Stimulated activated CD8-positive, alpha-beta memory T cell treated with anti-CD3 and anti-CD28 coated beads, Interleukin-4, amount 100 ng/mL, for 24 hours (primary cell): ENCODE data around the gene TAS2R46.
"Not testable (repeated sequence)": the region's sequence is repeated elsewhere in the genome, so short reads cannot be mapped to it uniquely, and the experiment has no call there.

Source experiments
- DNase-seq: peaks from one replicate; pipeline ENCODE4 v3.0.0-alpha.2; 2020; ENCODE audit warnings: low read depth

TAS2R46 gene

GRCh38 chr12:11062194-11062593 lies at the start of gene TAS2R46:
TSS of gene TAS2R46 (minus strand) at chr12:11062294. CDS start at chr12:11062294, 0 bp downstream.
- not testable (repeated sequence) for DNase-seq

DNA sequence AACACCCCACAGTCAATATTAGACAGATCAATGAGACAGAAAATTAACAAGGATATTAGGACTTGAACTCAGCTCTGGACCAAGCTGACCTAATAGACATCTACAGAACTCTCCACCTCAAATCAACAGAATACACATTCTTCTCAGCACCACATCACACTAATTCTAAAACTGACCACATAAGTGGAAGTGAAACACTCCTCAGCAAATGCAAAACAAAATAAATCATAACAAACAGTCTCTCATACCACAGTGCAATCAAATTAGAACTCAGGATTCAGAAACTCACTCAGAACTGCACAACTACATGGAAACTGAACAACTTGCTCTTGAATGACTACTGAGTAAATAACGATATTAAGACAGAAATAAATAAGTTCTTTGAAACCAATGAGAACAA lies 49.1 kb upstream of the TAS2R46 start:
- not testable (repeated sequence) for DNase-seq

- DNase-seq: no peak
These were observed 46.8 kb upstream of the TAS2R46 start for GRCh38 chr12:11108862-11109261.

- DNase-seq: no peak
These were observed 45.6 kb upstream of the TAS2R46 start for GRCh38 chr12:11107719-11108118.

- no peak for DNase-seq
These were observed 44.2 kb upstream of the TAS2R46 start for GRCh38 chr12:11106288-11106687.

DNA sequence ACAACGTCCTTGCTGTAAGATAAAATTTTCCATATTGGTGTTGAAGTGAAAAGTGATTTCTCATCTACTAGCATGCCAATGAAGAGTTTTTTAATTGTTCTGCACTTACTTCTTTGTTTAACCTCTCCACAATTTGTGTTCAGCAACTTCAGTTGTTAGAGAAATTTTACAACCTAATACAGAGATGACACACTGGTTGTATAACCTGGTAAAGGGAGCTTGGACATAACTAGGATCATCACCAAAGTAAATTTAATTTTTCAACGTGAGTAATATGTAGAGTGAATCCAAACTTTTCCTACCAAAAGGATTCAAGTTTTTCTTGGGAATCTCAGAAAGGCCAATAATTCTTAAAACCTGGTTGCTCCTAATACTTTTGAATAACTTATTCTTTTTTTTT lies 43.5 kb upstream of the TAS2R46 start:
- no peak for DNase-seq

DNA sequence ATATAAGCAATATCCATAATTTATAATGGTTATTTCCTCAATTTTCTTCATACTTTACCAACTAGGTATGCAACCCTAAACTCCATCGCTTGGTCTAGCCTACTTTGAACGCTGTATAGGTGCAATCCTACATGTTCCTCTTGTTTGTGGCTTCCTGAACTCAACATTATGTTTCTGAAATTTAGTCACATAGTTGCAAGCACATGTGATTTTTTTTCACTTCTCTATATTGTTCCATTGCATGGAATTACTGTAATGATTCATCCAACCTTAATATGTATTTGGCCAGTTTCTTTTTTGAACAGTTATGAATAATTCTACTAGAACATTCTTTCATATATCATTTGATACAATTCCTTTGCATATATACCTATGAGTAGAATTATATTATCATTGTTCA lies 32.8 kb upstream of the TAS2R46 start:
- DNase-seq: not testable (repeated sequence)

- no peak for DNase-seq
These were observed 30.0 kb upstream of the TAS2R46 start, which contains the start of gene TAS2R43 for GRCh38 chr12:11092128-11092527. TSS of gene TAS2R43 (minus strand) at chr12:11092313. CDS start at chr12:11092229, 84 bp downstream.

GRCh38 chr12:11089246-11089645 lies 27.2 kb upstream of the TAS2R46 start:
- DNase-seq: no peak

- DNase-seq: no peak
These were observed 23.3 kb upstream of the TAS2R46 start for GRCh38 chr12:11085419-11085818.

DNA sequence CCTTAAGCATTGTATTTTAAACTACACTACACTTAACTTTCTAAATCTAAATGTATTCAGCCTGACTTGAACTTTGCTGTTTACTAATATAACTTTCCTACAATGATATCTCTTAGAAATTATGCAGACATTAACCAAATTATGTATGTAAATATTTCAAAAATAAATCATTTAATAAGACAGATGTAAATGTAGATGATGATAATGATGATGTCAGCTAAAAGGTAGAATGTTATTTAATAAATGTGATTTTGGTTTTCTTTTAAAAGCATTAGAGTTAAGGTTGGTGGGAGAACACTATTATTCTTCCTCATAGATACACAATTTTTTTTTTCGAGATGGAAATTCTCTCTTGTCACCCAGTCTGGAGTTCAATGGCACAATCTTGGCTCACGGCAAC lies 19.9 kb upstream of the TAS2R46 start:
- DNase-seq: no peak

DNA sequence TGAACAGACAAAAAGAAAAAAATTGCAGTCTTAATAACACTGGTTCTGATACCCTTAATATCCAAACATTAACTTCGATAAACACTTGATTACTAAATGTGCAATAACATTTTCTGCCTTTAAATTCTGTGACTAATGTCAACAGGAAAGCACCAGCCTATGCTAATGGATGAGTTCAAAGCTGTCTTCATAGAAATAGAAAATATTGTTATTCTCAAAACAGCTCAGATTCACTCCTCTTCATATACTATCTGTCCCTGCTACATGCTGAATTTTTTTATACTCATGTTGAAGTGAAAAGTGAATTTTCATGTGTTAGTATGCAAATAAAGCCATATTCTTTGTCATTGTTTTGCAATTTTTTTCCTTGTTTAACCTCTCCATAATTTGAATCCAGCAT lies 16.2 kb upstream of the TAS2R46 start:
- no peak for DNase-seq

DNA sequence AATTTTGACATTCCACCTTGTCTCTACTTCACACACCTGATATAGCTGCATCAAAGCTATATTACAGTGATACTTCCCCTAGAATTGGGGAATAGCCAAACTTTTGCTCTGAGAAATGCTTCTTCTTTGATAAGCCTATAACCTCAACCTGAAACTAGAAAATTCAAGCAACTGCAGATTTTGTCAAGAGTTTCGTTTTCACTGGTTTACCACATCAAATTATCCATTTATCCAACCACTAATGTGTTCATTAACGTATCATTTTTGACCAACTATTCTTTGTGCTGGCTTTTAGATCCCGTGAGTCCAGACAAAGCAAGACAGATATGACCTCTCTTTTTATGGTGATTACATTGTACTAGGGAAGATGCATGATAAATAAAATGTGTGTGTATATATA lies 13.5 kb upstream of the TAS2R46 start:
- no peak for DNase-seq

GRCh38 chr12:11071414-11071813 lies 9.3 kb upstream of the TAS2R46 start:
- DNase-seq: no peak

DNA sequence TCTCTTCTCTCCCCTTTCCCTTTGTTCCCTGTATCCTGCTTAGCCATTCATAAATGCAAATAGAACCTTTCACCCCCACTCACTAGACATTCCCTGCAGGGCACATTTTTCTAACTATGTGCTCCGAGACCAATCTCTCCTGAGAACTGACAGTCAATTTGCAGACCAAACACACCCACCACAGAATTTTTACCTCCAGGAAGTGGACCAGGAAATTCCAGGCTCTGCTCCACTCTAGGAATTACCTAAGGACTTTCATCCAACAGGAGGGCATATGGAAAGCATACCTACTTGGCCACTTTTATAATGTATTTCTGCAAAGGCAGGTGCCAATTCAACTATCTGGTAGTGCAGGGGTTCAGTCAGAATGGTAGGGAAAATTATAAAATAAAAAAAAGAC lies 8.9 kb upstream of the TAS2R46 start:
- DNase-seq: no peak

GRCh38 chr12:11069854-11070365 lies 7.8 kb upstream of the TAS2R46 start:
- DNase-seq: no peak

- no peak for DNase-seq
These were observed 5.4 kb upstream of the TAS2R46 start for GRCh38 chr12:11067514-11067913.

DNA sequence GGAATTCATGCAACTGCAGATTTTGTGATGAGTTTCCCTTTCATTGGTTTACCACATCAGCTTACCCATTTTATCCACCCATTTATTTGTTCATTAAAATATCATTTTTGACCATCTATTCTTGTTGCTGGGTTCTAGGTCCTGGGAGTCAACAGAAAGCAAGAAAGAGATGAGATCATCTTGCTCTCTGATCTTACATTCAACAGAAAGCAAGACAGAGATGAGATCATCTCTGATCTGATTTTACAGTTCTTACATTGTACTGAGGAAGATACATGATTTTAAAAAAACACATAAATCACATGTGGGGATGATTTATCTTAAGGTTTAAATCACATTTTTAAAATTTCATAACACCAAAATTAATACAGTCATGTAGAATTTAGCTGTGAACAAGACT lies 2.3 kb downstream of the TAS2R46 start:
- DNase-seq: no peak

GRCh38 chr12:11059041-11059440 lies 3.1 kb downstream of the TAS2R46 start:
- DNase-seq: no peak

DNA sequence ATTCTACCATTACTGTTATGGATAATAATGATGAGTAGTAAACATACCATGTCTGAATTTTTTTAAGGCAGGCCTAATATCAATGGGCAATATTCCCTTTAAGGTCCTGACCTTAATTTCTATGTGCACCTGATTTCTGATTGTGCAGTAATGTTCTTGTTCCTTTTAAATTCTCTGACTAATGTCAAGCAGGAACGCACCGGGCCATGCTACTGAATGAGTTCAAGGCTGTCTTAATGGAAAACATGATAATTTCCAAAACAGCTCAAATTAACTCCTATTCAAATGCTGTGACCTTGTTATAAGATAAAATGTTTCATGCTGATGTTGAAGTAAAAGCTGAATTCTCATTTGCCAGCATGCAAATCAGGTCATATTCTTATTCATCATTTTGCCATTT lies 6.8 kb downstream of the TAS2R46 start:
- no peak for DNase-seq

- not testable (repeated sequence) for DNase-seq
These were observed 12.1 kb downstream of the TAS2R46 start for GRCh38 chr12:11049806-11050531.

DNA sequence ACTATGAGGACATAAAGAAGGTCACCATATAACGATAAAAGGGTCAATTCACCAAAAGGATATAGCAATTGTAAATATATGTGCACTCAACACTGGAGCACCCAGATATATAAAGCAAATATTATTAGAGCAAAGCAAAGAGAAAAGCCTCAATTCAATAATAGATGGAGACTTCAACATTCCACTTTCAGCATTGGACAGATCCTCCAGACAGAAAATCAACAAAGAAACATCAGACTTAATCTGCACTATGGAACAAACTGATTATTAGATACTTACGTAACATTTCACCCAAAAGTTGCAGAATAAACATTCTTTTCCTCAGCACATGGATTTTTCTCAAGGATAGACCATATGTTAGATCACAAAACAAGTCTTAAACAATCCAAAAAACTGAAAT lies 20.7 kb downstream of the TAS2R46 start:
- not testable (repeated sequence) for DNase-seq

- no peak for DNase-seq
These were observed 21.9 kb downstream of the TAS2R46 start for GRCh38 chr12:11040162-11040561.

DNA sequence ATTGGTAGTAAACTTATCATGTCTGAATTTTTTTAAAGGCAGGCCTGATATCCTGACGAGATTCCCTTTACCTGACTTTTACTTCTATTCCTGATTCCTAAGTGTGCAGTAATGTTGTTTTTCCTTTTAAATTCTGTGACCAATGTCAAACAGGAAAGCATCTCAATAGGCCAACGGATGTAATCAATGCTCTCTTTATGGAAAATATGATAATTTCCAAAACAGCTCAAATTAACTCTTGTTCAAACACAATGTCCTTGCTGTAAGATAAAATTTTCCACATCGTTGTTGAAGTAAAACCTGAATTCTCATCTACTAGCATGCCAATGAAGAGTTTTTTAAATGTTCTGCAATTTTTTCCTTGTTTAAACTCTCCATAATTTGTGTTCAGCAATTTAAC lies 22.9 kb downstream of the TAS2R46 start:
- DNase-seq: no peak
